Keratinocyte (primary cell): ENCODE data around the gene PUS7L. TPM values are rescaled to one million over a fixed set of nuclear protein-coding genes. Genes with fewer than 3 reads are reported as not detected.

ENCODE experiments used
- DNase-seq: peaks from one replicate; pipeline ENCODE4 v3.0.0-alpha.2; 2011; ENCODE audit warnings: low read depth, missing footprints, low spot score
- FAIRE-seq: peaks from 2 replicates; lab custom pipeline; 2011; peaks lifted over from hg19 to GRCh38; lab: Jason Lieb, UNC
- H2AFZ ChIP-seq: 2 replicates; pipeline ENCODE4 v1.6.0; 2012; ENCODE audit warnings: low read length, control low read depth, inconsistent platforms; ENCODE audit not compliant: control insufficient read depth
- H3K27ac ChIP-seq: 2 replicates; pipeline ENCODE4 v1.5.1; 2011; ENCODE audit warnings: low read length; ENCODE audit not compliant: control insufficient read depth, insufficient read depth
- H3K27me3 ChIP-seq: 3 replicates; pipeline ENCODE4 v1.6.0; 2011; ENCODE audit warnings: low read length; ENCODE audit not compliant: control insufficient read depth, insufficient read depth; ENCODE audit errors: extremely low read depth
- H3K36me3 ChIP-seq, 2 experiments: 2 replicates in 1 of 2; 3 replicates in 1 of 2; pipeline ENCODE4 v1.5.1; 2011; ENCODE audit warnings: low read length in 2 of 2, mild to moderate bottlenecking in 1 of 2; ENCODE audit not compliant: control insufficient read depth in 2 of 2, insufficient read depth in 2 of 2; ENCODE audit errors: extremely low read depth in 1 of 2
- H3K4me1 ChIP-seq: 3 replicates; pipeline ENCODE4 v1.5.1; 2011; ENCODE audit warnings: low read length; ENCODE audit not compliant: control insufficient read depth, insufficient read depth; ENCODE audit errors: extremely low read depth
- H3K4me2 ChIP-seq: 3 replicates; pipeline ENCODE4 v1.6.0; 2011; ENCODE audit warnings: low read depth, low read length; ENCODE audit not compliant: control insufficient read depth, insufficient read depth; ENCODE audit errors: extremely low read depth
- H3K4me3 ChIP-seq, 3 experiments: fragments of 200-600 bp in 1 of 3; sonication (generic) in 1 of 3; 2 replicates in 2 of 3; 3 replicates in 1 of 3; pipeline ENCODE4 v1.5.1; 2011 to 2016; ENCODE audit warnings: low read length in 3 of 3, mild to moderate bottlenecking in 3 of 3, control low read depth in 2 of 3, inconsistent platforms in 1 of 3, low read depth in 1 of 3, mixed read lengths in 1 of 3, mixed run types in 1 of 3, moderate library complexity in 1 of 3; ENCODE audit not compliant: control insufficient read depth in 2 of 3, insufficient read depth in 2 of 3; ENCODE audit errors: extremely low read depth in 1 of 3
- H3K79me2 ChIP-seq: 2 replicates; pipeline ENCODE4 v1.6.0; 2012; ENCODE audit warnings: low read length; ENCODE audit not compliant: control insufficient read depth, insufficient read depth
- H3K9ac ChIP-seq: 3 replicates; pipeline ENCODE4 v1.6.0; 2011; ENCODE audit warnings: low read length; ENCODE audit not compliant: control insufficient read depth, insufficient read depth; ENCODE audit errors: extremely low read depth
- H3K9me1 ChIP-seq: 3 replicates; pipeline ENCODE4 v1.6.0; 2011; ENCODE audit warnings: low read length; ENCODE audit not compliant: control insufficient read depth, insufficient read depth; ENCODE audit errors: extremely low read depth
- H3K9me3 ChIP-seq: 2 replicates; pipeline ENCODE4 v1.5.1; 2012; ENCODE audit warnings: low read depth, low read length; ENCODE audit not compliant: control insufficient read depth
- H4K20me1 ChIP-seq: 3 replicates; pipeline ENCODE4 v1.6.0; 2011; ENCODE audit warnings: low read length; ENCODE audit not compliant: control insufficient read depth, insufficient read depth; ENCODE audit errors: extremely low read depth
- EZH2 ChIP-seq: IDR thresholded peaks from one replicate; pipeline ENCODE4 v1.6.1; 2012; ENCODE audit warnings: inconsistent platforms, mild to moderate bottlenecking, low read length, moderate library complexity
- dilution Hi-C: fragments of 300-500 bp; cut with MboI; formaldehyde crosslinking; loops from one replicate; pipeline ENCODE4 v1.7.0; 2020; ENCODE audit warnings: low sequenced_read_pairs; ENCODE audit not compliant: extremely low pct_ligation_motif_present
- polyA plus RNA-seq, 5 experiments: library from polyadenylated mRNA; depleted of rRNA in 3 of 5; stranded (reverse) in 3 of 5; stranded (forward) in 1 of 5; unstranded in 1 of 5; fragments of >200 nt; gene quantifications; 1 replicate in 1 of 5; 2 replicates in 3 of 5; 3 replicates in 1 of 5; pipeline versions ENCODE4 v1.2.1 to v1.2.3, GENCODE V29; 2011 to 2012; ENCODE audit warnings: missing spikeins in 2 of 5, low read depth in 1 of 5, low replicate concordance in 1 of 5
- TF ChIP-seq, protein P1 (sequence below), 3 experiments: IDR thresholded peaks in 1 of 3; conservative IDR thresholded peaks in 1 of 3; optimal IDR thresholded peaks in 1 of 3; 2 replicates in 2 of 3; 3 replicates in 1 of 3; pipeline versions ENCODE3 to v1.5.1; 2011; ENCODE audit warnings: low read length in 3 of 3, mild to moderate bottlenecking in 3 of 3, moderate library complexity in 2 of 3, control low read depth in 1 of 3, inconsistent platforms in 1 of 3; ENCODE audit not compliant: insufficient read depth in 2 of 3; ENCODE audit errors: extremely low read depth in 1 of 3

PUS7L gene
- polyA plus RNA-seq, 1 donor (not counting 4 experiments of a cell fraction or from before 2014, with no cell fraction given), result 10.8 TPM

DNA sequence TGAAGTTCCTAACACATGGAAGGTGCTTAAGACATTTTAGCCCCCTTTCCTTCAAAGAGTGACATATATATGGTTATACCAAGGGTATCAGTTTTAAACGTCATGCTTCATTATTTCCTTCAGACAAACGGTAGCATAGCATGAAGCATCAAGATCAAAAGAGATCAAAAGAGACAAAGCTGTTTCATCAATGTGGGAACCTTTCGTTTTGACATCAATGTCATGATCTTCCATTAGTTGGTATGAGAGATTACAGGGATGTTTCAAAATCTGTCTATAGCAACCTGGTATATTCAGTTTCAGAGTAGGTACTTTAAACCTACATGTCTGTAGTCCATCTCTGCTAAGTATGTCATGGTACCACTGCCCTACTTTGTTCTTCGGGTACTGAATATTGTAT is 28.3 kb downstream of the PUS7L start:
- dilution Hi-C loops, result no loop called here
- no peak for TF ChIP-seq EZH2
- TF ChIP-seq, protein P1, sequence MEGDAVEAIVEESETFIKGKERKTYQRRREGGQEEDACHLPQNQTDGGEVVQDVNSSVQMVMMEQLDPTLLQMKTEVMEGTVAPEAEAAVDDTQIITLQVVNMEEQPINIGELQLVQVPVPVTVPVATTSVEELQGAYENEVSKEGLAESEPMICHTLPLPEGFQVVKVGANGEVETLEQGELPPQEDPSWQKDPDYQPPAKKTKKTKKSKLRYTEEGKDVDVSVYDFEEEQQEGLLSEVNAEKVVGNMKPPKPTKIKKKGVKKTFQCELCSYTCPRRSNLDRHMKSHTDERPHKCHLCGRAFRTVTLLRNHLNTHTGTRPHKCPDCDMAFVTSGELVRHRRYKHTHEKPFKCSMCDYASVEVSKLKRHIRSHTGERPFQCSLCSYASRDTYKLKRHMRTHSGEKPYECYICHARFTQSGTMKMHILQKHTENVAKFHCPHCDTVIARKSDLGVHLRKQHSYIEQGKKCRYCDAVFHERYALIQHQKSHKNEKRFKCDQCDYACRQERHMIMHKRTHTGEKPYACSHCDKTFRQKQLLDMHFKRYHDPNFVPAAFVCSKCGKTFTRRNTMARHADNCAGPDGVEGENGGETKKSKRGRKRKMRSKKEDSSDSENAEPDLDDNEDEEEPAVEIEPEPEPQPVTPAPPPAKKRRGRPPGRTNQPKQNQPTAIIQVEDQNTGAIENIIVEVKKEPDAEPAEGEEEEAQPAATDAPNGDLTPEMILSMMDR (optimal IDR thresholded peaks at IDR 0.05 in 1 of 3, IDR thresholded peaks at IDR 0.05 in 1 of 3, conservative IDR thresholded peaks at IDR 0.05 in 1 of 3; ENCODE audit: extremely low read depth in 1 of 3, insufficient read depth in 2 of 3, low read length in 3 of 3), result no peak
- Histone ChIP-seq H3K9me1 (no peaks in the 10 kb centered on the region), H4K20me1 (no peaks in the 10 kb centered on the region), H3K4me3 (no peak overlapping the region), H2AFZ (no peak overlapping the region), H3K4me2 (no peak overlapping the region), H3K36me3 (peaks cover 5 to 6% of the 10 kb centered on the region in 2 experiments), H3K4me1 (no peaks in the 10 kb centered on the region), H3K79me2 (no peaks in the 10 kb centered on the region), H3K27me3 (no peaks in the 10 kb centered on the region), H3K9ac (no peak overlapping the region), H3K9me3 (no peaks in the 10 kb centered on the region), H3K27ac (no peak overlapping the region)
- DNase-seq (no peak), FAIRE-seq (no peak)

DNA sequence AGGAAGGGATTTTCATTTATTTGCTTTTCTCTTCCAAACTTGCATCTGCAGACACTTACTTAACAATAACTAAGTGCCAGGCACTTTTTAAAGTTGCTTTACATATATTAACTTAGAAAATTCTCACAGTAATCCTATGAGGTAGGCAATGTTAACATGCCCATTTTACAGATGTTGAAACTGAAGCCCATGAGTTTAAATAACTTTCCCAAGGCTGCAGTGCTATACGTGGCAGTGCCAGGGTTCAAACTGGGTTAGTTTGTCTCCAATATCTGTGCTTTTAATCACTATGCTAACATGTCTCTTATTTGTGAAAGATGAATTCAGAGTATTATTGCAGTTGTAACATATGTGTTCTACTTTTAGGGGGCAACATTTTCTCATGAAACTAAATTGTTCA is 29.9 kb downstream of the PUS7L start:
- no peak for DNase-seq
- no peaks in the 10 kb centered on the region for H3K27me3 ChIP-seq
- H3K4me2 ChIP-seq, result no peak overlapping the region
- no peaks in the 10 kb centered on the region for H3K79me2 ChIP-seq
- TF ChIP-seq, protein P1 (optimal IDR thresholded peaks at IDR 0.05 in 1 of 3, IDR thresholded peaks at IDR 0.05 in 1 of 3, conservative IDR thresholded peaks at IDR 0.05 in 1 of 3; ENCODE audit: extremely low read depth in 1 of 3, insufficient read depth in 2 of 3, low read length in 3 of 3), result no peak
- H4K20me1 ChIP-seq, result no peaks in the 10 kb centered on the region
- no peak for FAIRE-seq
- H3K9ac ChIP-seq, result no peak overlapping the region
- no peaks in the 10 kb centered on the region for H3K9me3 ChIP-seq
- no peaks in the 10 kb centered on the region for H3K9me1 ChIP-seq
- dilution Hi-C loops, result no loop called here
- peaks cover 2 to 6% of the 10 kb centered on the region in 2 experiments for H3K36me3 ChIP-seq
- no peak overlapping the region for H3K4me3 ChIP-seq
- no peaks in the 10 kb centered on the region for H3K4me1 ChIP-seq
- no peak overlapping the region for H3K27ac ChIP-seq
- H2AFZ ChIP-seq, result no peak overlapping the region
